IMR-90 (cell line): ENCODE data around the gene ZNF302. TPM values are rescaled to one million over a fixed set of nuclear protein-coding genes. Genes with fewer than 3 reads are reported as not detected.

Source experiments
- ATAC-seq: fragments of 200-7000 bp; cut with Tn5 transposase; 2 replicates; pipeline ENCODE4 v1.9.1; 2020; ENCODE audit warnings: low read depth, mild to moderate bottlenecking, moderate library complexity
- Bru-seq: library from RNA; stranded (reverse); fragments of 400-500 nt; gene quantifications from one replicate; lab custom pipeline; 2021; lab: Mats Ljungman, UMichigan
- BruChase-seq, 2 experiments: library from RNA; stranded (reverse); fragments of 400-500 nt; gene quantifications; one replicate each; lab custom pipeline; 2021; lab: Mats Ljungman, UMichigan
- BruUV-seq: library from RNA; stranded (reverse); fragments of 400-500 nt; replicated peaks from 2 replicates; lab custom pipeline; 2021; lab: Mats Ljungman, UMichigan
- CTCF ChIA-PET: fragments of 300-600 bp; formaldehyde crosslinking; extraction: SDS; loops from one replicate; lab custom pipeline; 2021; ENCODE audit warnings: antibody characterized with exemption; lab: Yijun Ruan, JAX
- POLR2A ChIA-PET: fragments of 300-600 bp; sonication (Branson Sonifier 250); formaldehyde crosslinking; loops from one replicate; lab custom pipeline; 2022; ENCODE audit warnings: antibody characterized with exemption; ENCODE audit not compliant: unreplicated experiment; lab: Charles Lee
- DNase-seq: peaks from one replicate; pipeline ENCODE4 v3.0.0; 2013
- H2AFZ ChIP-seq: replicated peaks from 2 replicates; pipeline ENCODE3; 2013; ENCODE audit warnings: low read length, mild to moderate bottlenecking; ENCODE audit not compliant: poor library complexity
- H2AK5ac ChIP-seq: 2 replicates; pipeline ENCODE4 v1.6.1; 2013; ENCODE audit warnings: low read depth, low read length, inconsistent platforms
- H2AK9ac ChIP-seq: replicated peaks from 2 replicates; pipeline ENCODE3; 2013; ENCODE audit warnings: mild to moderate bottlenecking, low read depth, low read length, moderate library complexity; ENCODE audit not compliant: poor library complexity
- H2BK120ac ChIP-seq: 2 replicates; pipeline ENCODE4 v1.6.1; 2013; ENCODE audit warnings: low read depth, low read length, inconsistent platforms
- H2BK15ac ChIP-seq: 3 replicates; pipeline ENCODE4 v1.6.1; 2013; ENCODE audit warnings: low read depth, low read length, inconsistent platforms
- H2BK20ac ChIP-seq: 2 replicates; pipeline ENCODE4 v1.6.1; 2013; ENCODE audit warnings: low read depth, mild to moderate bottlenecking, inconsistent platforms, low read length, moderate library complexity
- H2BK5ac ChIP-seq: 2 replicates; pipeline ENCODE4 v1.6.1; 2013; ENCODE audit warnings: mild to moderate bottlenecking, low read depth, low read length, inconsistent platforms; ENCODE audit not compliant: poor library complexity, severe bottlenecking
- H3K14ac ChIP-seq: replicated peaks from 2 replicates; pipeline ENCODE4 v1.6.1; 2013; ENCODE audit warnings: low read depth, low read length, inconsistent platforms
- H3K18ac ChIP-seq: 2 replicates; pipeline ENCODE4 v1.6.1; 2013; ENCODE audit warnings: low read depth, low read length, control low read depth
- H3K23ac ChIP-seq: 2 replicates; pipeline ENCODE4 v1.6.1; 2013; ENCODE audit warnings: low read depth, low read length, inconsistent platforms
- H3K27ac ChIP-seq: 2 replicates; pipeline ENCODE4 v1.5.1; 2013; ENCODE audit warnings: mild to moderate bottlenecking, control low read depth, low read length; ENCODE audit not compliant: insufficient read depth
- H3K27me3 ChIP-seq: 2 replicates; pipeline ENCODE4 v1.6.1; 2013; ENCODE audit warnings: low read length; ENCODE audit not compliant: control insufficient read depth, insufficient read depth
- H3K36me3 ChIP-seq: 2 replicates; pipeline ENCODE4 v1.6.1; 2013; ENCODE audit warnings: low read length, mixed read lengths; ENCODE audit not compliant: control insufficient read depth, insufficient read depth
- H3K4ac ChIP-seq: 2 replicates; pipeline ENCODE4 v1.6.1; 2013; ENCODE audit warnings: low read depth, low read length, inconsistent platforms
- H3K4me1 ChIP-seq: 2 replicates; pipeline ENCODE4 v1.6.1; 2013; ENCODE audit warnings: low read length, mixed read lengths; ENCODE audit not compliant: control insufficient read depth, insufficient read depth
- H3K4me2 ChIP-seq: 2 replicates; pipeline ENCODE4 v1.6.1; 2013; ENCODE audit warnings: low read depth, mild to moderate bottlenecking, control low read depth, low read length, moderate library complexity
- H3K4me3 ChIP-seq: 2 replicates; pipeline ENCODE4 v1.5.1; 2013; ENCODE audit warnings: low read depth, mild to moderate bottlenecking, control low read depth, low read length, moderate library complexity; ENCODE audit not compliant: insufficient read depth
- H3K56ac ChIP-seq: 2 replicates; pipeline ENCODE4 v1.6.1; 2013; ENCODE audit warnings: low read length, inconsistent platforms; ENCODE audit not compliant: insufficient read depth; ENCODE audit errors: extremely low read depth
- H3K79me1 ChIP-seq, 2 experiments: 2 replicates each; pipeline ENCODE4 v1.6.1; 2013; ENCODE audit warnings: low read length in 2 of 2, inconsistent platforms in 1 of 2, low read depth in 1 of 2
- H3K9ac ChIP-seq: 2 replicates; pipeline ENCODE4 v1.6.1; 2013; ENCODE audit warnings: low read depth, low read length, control low read depth
- H3K9me1 ChIP-seq: 2 replicates; pipeline ENCODE4 v1.6.1; 2013; ENCODE audit warnings: low read length, inconsistent platforms; ENCODE audit not compliant: insufficient read depth
- H3K9me3 ChIP-seq: 2 replicates; pipeline ENCODE4 v1.6.1; 2013; ENCODE audit warnings: low read length; ENCODE audit not compliant: control insufficient read depth, insufficient read depth
- H4K20me1 ChIP-seq: 2 replicates; pipeline ENCODE4 v1.6.1; 2013; ENCODE audit warnings: low read length, inconsistent platforms; ENCODE audit not compliant: insufficient read depth
- H4K5ac ChIP-seq: 2 replicates; pipeline ENCODE4 v1.6.1; 2013; ENCODE audit warnings: mild to moderate bottlenecking, low read depth, low read length, control low read depth
- H4K8ac ChIP-seq, 2 experiments: 2 replicates each; pipeline ENCODE4 v1.6.1; 2013; ENCODE audit warnings: low read depth in 2 of 2, low read length in 2 of 2, control low read depth in 1 of 2, inconsistent platforms in 1 of 2
- H4K91ac ChIP-seq: 2 replicates; pipeline ENCODE4 v1.6.1; 2013; ENCODE audit warnings: low read depth, low read length, inconsistent platforms; ENCODE audit not compliant: insufficient read depth
- CEBPB ChIP-seq: IDR thresholded peaks from 2 replicates; pipeline ENCODE4 v1.6.1; 2012; ENCODE audit warnings: low read depth, low read length, improper control_type of control experiment
- CHD1 ChIP-seq: IDR thresholded peaks from 2 replicates; pipeline ENCODE4 v1.6.1; 2012; ENCODE audit warnings: low read depth, low read length, improper control_type of control experiment
- CTCF ChIP-seq: conservative IDR thresholded peaks from 2 replicates; pipeline ENCODE4 v1.5.1; 2012; ENCODE audit warnings: mild to moderate bottlenecking, low read depth, low read length, improper control_type of control experiment
- FOS ChIP-seq: fragments of 150-350 bp; IDR thresholded peaks from 2 replicates; pipeline ENCODE4 v1.6.1; 2016; ENCODE audit warnings: low read depth, low read length
- NFE2L2 ChIP-seq: fragments of 150-350 bp; IDR thresholded peaks from 2 replicates; pipeline ENCODE4 v1.6.1; 2016; ENCODE audit warnings: low read depth, mild to moderate bottlenecking, low read length
- POLR2A ChIP-seq: IDR thresholded peaks from 2 replicates; pipeline ENCODE4 v1.6.1; 2012; ENCODE audit warnings: mild to moderate bottlenecking, low read depth, low read length
- SMC3 ChIP-seq: fragments of 150-350 bp; IDR thresholded peaks from 2 replicates; pipeline ENCODE4 v1.6.1; 2016; ENCODE audit warnings: low read depth, mild to moderate bottlenecking, antibody characterized with exemption, low read length, moderate library complexity
- WGBS, 2 experiments: methylation state at CpG; one replicate each; pipeline versions ENCODE4 v1.1.5 to v1.1.7; 2013; ENCODE audit warnings: missing lambda C conversion rate in 2 of 2; ENCODE audit not compliant: insufficient read length in 1 of 2; ENCODE audit errors: extremely low coverage in 2 of 2; 5-methylcytosine and 5-hydroxymethylcytosine counted together
- dilution Hi-C: fragments of 300-500 bp; cut with HindIII; formaldehyde crosslinking; loops from one replicate; pipeline ENCODE4 v1.14.3; 2018; ENCODE audit warnings: low sequenced_read_pairs; ENCODE audit not compliant: unreplicated experiment
- in situ Hi-C: fragments of 300-500 bp; cut with MboI; formaldehyde crosslinking; loops from 3 replicates; pipeline ENCODE4 v1.14.3; 2019; ENCODE audit warnings: low sequenced_read_pairs, inconsistent platforms, mixed read lengths
- intact Hi-C: fragments of 100-400 bp; cut with micrococcal nuclease; formaldehyde crosslinking; loops from 2 replicates; pipeline ENCODE4 v1.10.0; 2022
- long read RNA-seq: library from polyadenylated mRNA; unstranded; transcript quantifications from one replicate; pipeline ENCODE4 v2.0.0, GENCODE V29; 2021; ENCODE audit not compliant: unreplicated experiment
- polyA plus RNA-seq, 3 experiments: library from polyadenylated mRNA; depleted of rRNA; stranded (reverse); fragments of >200 nt; gene quantifications; 2 replicates each; pipeline ENCODE4 v1.2.3, GENCODE V29; 2012; ENCODE audit warnings: low replicate concordance in 1 of 3
- total RNA-seq: library from RNA; depleted of rRNA; stranded (reverse); fragments of >200 nt; gene quantifications from 2 replicates; pipeline ENCODE4 v1.2.3, GENCODE V29; 2012; rRNA removed

Gene ZNF302
- total RNA-seq (9.5 and 11.1 TPM in 2 replicates), polyA plus RNA-seq (2012; rRNA removed) (5.9 and 9.1 TPM in 2 replicates), Bru-seq, nascent RNA (percentile 75 among the genes with signal in this experiment), BruChase-seq, experiment 1, labeled RNA remaining after a 6-hour chase (percentile 67 among the genes with signal in this experiment), BruChase-seq, experiment 2, labeled RNA remaining after a 2-hour chase (percentile 81 among the genes with signal in this experiment)
- 2.5 and 3.9 TPM in 2 replicates for polyA plus RNA-seq (2012; cell fraction: cytosol; rRNA removed)
- 8.5 and 43.6 TPM in 2 replicates for polyA plus RNA-seq (2012; cell fraction: nucleus; rRNA removed; ENCODE audit: low replicate concordance)
- long read RNA-seq, transcript ZNF302-201 (5 exons, 2,590 nt) = minor isoform, 5 of 36 reads
- long read RNA-seq, transcript ZNF302-203 (5 exons, 2,600 nt) = major isoform, 10 of 36 reads
- long read RNA-seq, partial matches to known transcripts = 2 of 36 reads
- long read RNA-seq, other reads (novel, unspliced or antisense) = 19 of 36 reads

- H4K5ac ChIP-seq = peak within 1 kb of the TSS; percentile 98
- H3K79me1 ChIP-seq = peaks cover 19 to 20% of the 10 kb centered on the region in 2 experiments
- TF ChIP-seq POLR2A (peak; percentile 92), SMC3 (no peak), NFE2L2 (no peak), CTCF (no peak), CEBPB (peak; percentile 84), FOS (no peak), CHD1 (no peak)
- peak within 1 kb of the TSS; percentile 97 for H2AK9ac ChIP-seq
- H3K56ac ChIP-seq = peak within 1 kb of the TSS; percentile 92
- H4K91ac ChIP-seq = peak within 1 kb of the TSS; percentile 94
- H2BK5ac ChIP-seq = peak within 1 kb of the TSS; percentile 92
- 0 out of 2 replicates have a peak, but pooled peaks cover 6% of the 10 kb centered on the region for H3K9me1 ChIP-seq
- H2BK15ac ChIP-seq = peak within 1 kb of the TSS; percentile 84; the same call in 1 of the 3 replicates
- ChIA-PET POLR2A (interaction anchor here (1.0 kb wide), 1 partner anchor 36 kb away, joined by 3 read pairs; no protein-coding TSS in a partner anchor), CTCF (no interaction called here)
- H3K18ac ChIP-seq = peak within 1 kb of the TSS; percentile 91
- peaks cover 15% of the 10 kb centered on the region for H3K36me3 ChIP-seq
- H4K20me1 ChIP-seq = no peaks in the 10 kb centered on the region
- peak within 1 kb of the TSS; percentile 74 for H3K4me3 ChIP-seq
- ATAC-seq (peak; percentile 98), DNase-seq (peak; percentile 96)
- H3K23ac ChIP-seq = peak within 1 kb of the TSS; percentile 97
- H4K8ac ChIP-seq = peak within 1 kb of the TSS; percentile 96 to 100
- intact Hi-C loops (loop anchor here (1.0 kb wide), 2 partner anchors 10 to 57 kb away; partner anchors contain the start of gene ZNF181), dilution Hi-C loops (no loop called here), in situ Hi-C loops (no loop called here)
- peaks cover 4% of the 10 kb centered on the region; the same call in 1 of the 2 replicates for H3K9me3 ChIP-seq
- H2AK5ac ChIP-seq = peak within 1 kb of the TSS; percentile 80
- peaks cover 3% of the 10 kb centered on the region; the same call in 1 of the 2 replicates for H3K4me1 ChIP-seq
- H2AFZ ChIP-seq = peak within 1 kb of the TSS; percentile 100
- H3K14ac ChIP-seq = peak within 1 kb of the TSS; percentile 92
- no peaks in the 10 kb centered on the region for H3K27me3 ChIP-seq
- no TSS peak for BruUV-seq
- peak within 1 kb of the TSS; percentile 96 for H3K4ac ChIP-seq
- H2BK120ac ChIP-seq = peak within 1 kb of the TSS; percentile 72
- peak within 1 kb of the TSS; percentile 97 for H3K27ac ChIP-seq
- peak within 1 kb of the TSS; percentile 92 for H3K9ac ChIP-seq
- 1% methylated on average over 40 of the region's 74 CpGs; no CpG with 5 or more reads in 1 of the 2 experiments for WGBS, 2 experiments
- H3K4me2 ChIP-seq = peak within 1 kb of the TSS; percentile 82
- H2BK20ac ChIP-seq = no peak within 1 kb of the TSS
Measured at GRCh38 chr19:34677386-34678084, at the start of gene ZNF302. Gene ZNF302, plus strand, starts transcription at chr19:34677678. Its CDS starts 1,127 bp downstream, at chr19:34678805.
